Measurements from ENCODE around the gene IFRD2. TPM values are rescaled to one million over a fixed set of nuclear protein-coding genes. Genes with fewer than 3 reads are reported as not detected.
A peak's percentile ranks its signal among the peaks of the same experiment; 100 is the strongest.

IFRD2 gene
- total and polyA plus RNA-seq, 2 of the 13 experiments (the other 11 are each of a cell fraction or from before 2014, with no cell fraction given): 32.8 to 96.1 TPM

DNA sequence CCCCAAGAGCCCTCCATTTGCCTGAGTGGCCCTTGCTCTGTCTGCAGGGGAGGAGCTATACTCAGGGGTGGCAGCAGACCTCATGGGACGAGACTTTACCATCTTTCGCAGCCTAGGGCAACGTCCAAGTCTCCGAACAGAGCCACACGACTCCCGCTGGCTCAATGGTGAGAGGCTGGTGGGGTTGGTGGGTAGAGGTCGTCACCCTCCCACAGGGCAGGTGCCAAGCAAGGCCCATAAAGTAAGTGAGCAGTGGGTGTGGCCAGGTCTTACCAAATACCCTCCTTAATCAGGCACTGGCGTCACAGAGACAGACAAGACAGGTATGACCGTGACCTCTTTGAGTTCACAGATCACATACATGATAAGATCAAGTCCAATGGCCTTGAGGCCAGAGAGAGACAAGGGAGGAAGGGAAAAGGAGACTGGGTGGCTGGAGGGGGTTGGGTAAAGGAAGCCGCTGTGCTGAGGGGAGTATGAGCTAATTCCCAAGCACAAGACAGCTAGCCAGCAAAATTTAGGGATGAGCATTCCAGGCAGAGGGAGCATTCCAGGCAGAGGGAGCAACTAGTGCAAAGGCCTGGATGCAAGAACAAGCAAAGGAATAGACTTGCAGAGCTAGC, 20.8 kb downstream of the IFRD2 start (continued):
- TF ChIP-seq HMG20A (CRISPR knock-in tag; IDR thresholded peaks at IDR 0.05; ENCODE audit: borderline replicate concordance) (peak; percentile 55; the same call in 1 of the 2 replicates), ZFP37 (CRISPR knock-in tag; IDR thresholded peaks at IDR 0.05; ENCODE audit: borderline replicate concordance) (no peak)

DNA sequence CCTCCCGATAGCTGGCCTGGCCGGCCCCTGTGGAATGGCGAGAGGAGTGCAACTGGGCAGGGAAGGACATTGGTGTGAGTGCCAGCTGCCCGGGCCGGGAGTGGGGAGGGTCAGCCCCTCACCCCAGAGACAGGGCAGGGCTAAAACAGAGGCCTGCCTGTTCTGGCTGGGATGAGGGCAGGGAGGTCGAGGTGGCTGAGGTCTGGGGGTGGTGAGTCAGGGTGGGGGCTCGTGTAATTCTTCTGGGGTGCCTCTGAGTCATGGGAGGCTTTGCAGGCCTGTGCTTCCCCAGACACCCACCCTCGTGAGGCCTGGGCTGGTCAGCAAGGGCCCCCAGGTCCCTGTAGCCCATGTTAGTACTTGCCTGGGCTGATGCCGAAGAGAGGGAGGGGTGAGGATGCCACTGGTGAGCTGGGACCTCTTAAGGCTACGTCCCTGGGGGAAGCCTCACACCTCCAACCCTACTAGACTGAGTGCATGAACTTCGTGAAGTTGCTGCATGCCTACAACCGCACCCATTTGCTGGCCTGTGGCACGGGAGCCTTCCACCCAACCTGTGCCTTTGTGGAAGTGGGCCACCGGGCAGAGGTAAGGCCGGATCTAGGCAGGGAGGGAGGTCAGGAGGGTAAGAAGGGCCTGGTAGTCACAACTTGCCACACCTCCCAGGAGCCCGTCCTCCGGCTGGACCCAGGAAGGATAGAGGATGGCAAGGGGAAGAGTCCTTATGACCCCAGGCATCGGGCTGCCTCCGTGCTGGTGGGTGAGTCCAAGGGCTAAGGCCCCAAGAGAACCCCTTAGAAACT, 21.6 kb downstream of the IFRD2 start:
- DNase-seq (ENCODE audit: low spot score) (no peak), FAIRE-seq (no peak), ATAC-seq (no peak)
- Histone ChIP-seq H3K27ac (ENCODE audit: extremely low read length, insufficient read depth, low read length) (peak overlapping the region; percentile 88), H3K4me1 (ENCODE audit: insufficient read depth, low read length) (peaks cover 78% of the 10 kb centered on the region), H3K27me3 (ENCODE audit: control insufficient read depth in 1 of 2, insufficient read depth in 2 of 2, low read length in 2 of 2) (no peaks in the 10 kb centered on the region; a peak in 1 of 5 replicates), H3K9ac (ENCODE audit: insufficient read depth, low read depth, low read length) (peak overlapping the region; percentile 94), H2AFZ (ENCODE audit: low read length) (no peak overlapping the region), H3K79me2 (ENCODE audit: insufficient read depth, low read length) (peaks cover 33% of the 10 kb centered on the region), H3K9me3 (ENCODE audit: low read length) (no peaks in the 10 kb centered on the region), H3K36me3 (replicated peaks in 1 of 2; ENCODE audit: control insufficient read depth in 1 of 2, insufficient read depth in 2 of 2, low read length in 2 of 2) (peaks cover 7 to 19% of the 10 kb centered on the region in 2 experiments), H3K4me2 (ENCODE audit: low read depth, low read length) (peak overlapping the region; percentile 98), H4K20me1 (ENCODE audit: insufficient read depth, low read length) (no peaks in the 10 kb centered on the region; the same call in 1 of the 2 replicates), H3K4me3 (replicated peaks in 1 of 3; ENCODE audit: insufficient read depth in 1 of 3, low read depth in 2 of 3, low read length in 3 of 3) (peak overlapping the region; percentile 71 to 88 (median 83))
- POLR2A ChIA-PET: interaction anchor here (1.0 to 5.5 kb wide), 19 partner anchors 8 to 75 kb away, joined by 3 to 155 read pairs (median 9); partner anchors contain the start of genes GNAI2, HYAL2, HYAL3 and IFRD2
- CTCF ChIA-PET (ENCODE audit: low intra/inter-chr PET ratio, low total read pairs): interaction anchor here (1.2 to 6.4 kb wide), 5 partner anchors 10 to 76 kb away, joined by 3 to 81 read pairs (median 4); no protein-coding TSS in a partner anchor
- WGBS (ENCODE audit: low lambda C conversion rate): 5% methylated on average over 9 of the region's 19 CpGs
- intact Hi-C loops (cut with micrococcal nuclease; ENCODE audit: unreplicated experiment) (loop anchor here (5.0 kb wide), 2 partner anchors 43 to 78 kb away; partner anchors contain the start of gene GNAT1), in situ Hi-C loops (cut with HindIII; ENCODE audit: extremely low pct_ligation_motif_present, low pct_unique_long_range_greater_than_20kb) (loop anchor here (5.0 to 10.0 kb wide), 2 partner anchors 43 to 76 kb away; partner anchors contain the start of gene GNAT1)
- BruUV-seq (replicated peaks): TSS peak; percentile 87
- TF ChIP-seq ZNF337 (CRISPR knock-in tag; IDR thresholded peaks at IDR 0.05; ENCODE audit: borderline replicate concordance, low read depth): no peak
- peak; percentile 92 for TF ChIP-seq HNRNPL (IDR thresholded peaks at IDR 0.05; ENCODE audit: low read depth, low read length)
- TF ChIP-seq EP300 (IDR thresholded peaks at IDR 0.05; ENCODE audit: low read depth in 2 of 2, low read length in 2 of 2): no peak
- TF ChIP-seq EP300 (CRISPR knock-in tag; IDR thresholded peaks at IDR 0.05; ENCODE audit: borderline replicate concordance): peak; percentile 13; the same call in 1 of the 2 replicates
- TF ChIP-seq ZNF484 (CRISPR knock-in tag; IDR thresholded peaks at IDR 0.05; ENCODE audit: borderline replicate concordance, low read depth): no peak
- TF ChIP-seq, protein P1, sequence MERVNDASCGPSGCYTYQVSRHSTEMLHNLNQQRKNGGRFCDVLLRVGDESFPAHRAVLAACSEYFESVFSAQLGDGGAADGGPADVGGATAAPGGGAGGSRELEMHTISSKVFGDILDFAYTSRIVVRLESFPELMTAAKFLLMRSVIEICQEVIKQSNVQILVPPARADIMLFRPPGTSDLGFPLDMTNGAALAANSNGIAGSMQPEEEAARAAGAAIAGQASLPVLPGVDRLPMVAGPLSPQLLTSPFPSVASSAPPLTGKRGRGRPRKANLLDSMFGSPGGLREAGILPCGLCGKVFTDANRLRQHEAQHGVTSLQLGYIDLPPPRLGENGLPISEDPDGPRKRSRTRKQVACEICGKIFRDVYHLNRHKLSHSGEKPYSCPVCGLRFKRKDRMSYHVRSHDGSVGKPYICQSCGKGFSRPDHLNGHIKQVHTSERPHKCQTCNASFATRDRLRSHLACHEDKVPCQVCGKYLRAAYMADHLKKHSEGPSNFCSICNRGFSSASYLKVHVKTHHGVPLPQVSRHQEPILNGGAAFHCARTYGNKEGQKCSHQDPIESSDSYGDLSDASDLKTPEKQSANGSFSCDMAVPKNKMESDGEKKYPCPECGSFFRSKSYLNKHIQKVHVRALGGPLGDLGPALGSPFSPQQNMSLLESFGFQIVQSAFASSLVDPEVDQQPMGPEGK (CRISPR knock-in tag; IDR thresholded peaks at IDR 0.05): peak; percentile 45; the same call in 1 of the 2 replicates
- TF ChIP-seq AGO2 (optimal IDR thresholded peaks at IDR 0.05; ENCODE audit: low read depth, low read length): peak; percentile 76
- no peak for TF ChIP-seq ATF7 (IDR thresholded peaks at IDR 0.05)
- TF ChIP-seq ATF7 (CRISPR knock-in tag; IDR thresholded peaks at IDR 0.05): 0 out of 2 replicates have a peak, but pooled peaks have one; percentile 8
- TF ChIP-seq, protein P2, sequence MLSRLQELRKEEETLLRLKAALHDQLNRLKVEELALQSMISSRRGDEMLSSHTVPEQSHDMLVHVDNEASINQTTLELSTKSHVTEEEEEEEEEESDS (CRISPR knock-in tag; IDR thresholded peaks at IDR 0.05; ENCODE audit: borderline replicate concordance): no peak
- TF ChIP-seq, protein P3, sequence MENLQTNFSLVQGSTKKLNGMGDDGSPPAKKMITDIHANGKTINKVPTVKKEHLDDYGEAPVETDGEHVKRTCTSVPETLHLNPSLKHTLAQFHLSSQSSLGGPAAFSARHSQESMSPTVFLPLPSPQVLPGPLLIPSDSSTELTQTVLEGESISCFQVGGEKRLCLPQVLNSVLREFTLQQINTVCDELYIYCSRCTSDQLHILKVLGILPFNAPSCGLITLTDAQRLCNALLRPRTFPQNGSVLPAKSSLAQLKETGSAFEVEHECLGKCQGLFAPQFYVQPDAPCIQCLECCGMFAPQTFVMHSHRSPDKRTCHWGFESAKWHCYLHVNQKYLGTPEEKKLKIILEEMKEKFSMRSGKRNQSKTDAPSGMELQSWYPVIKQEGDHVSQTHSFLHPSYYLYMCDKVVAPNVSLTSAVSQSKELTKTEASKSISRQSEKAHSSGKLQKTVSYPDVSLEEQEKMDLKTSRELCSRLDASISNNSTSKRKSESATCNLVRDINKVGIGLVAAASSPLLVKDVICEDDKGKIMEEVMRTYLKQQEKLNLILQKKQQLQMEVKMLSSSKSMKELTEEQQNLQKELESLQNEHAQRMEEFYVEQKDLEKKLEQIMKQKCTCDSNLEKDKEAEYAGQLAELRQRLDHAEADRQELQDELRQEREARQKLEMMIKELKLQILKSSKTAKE (CRISPR knock-in tag; IDR thresholded peaks at IDR 0.05; ENCODE audit: borderline replicate concordance): 0 out of 2 replicates have a peak, but pooled peaks have one; percentile 38

Data from HepG2 (cell line).